Fibroblast of the aortic adventitia (primary cell): ENCODE results near the gene TAGLN3. TPM values are rescaled to one million over a fixed set of nuclear protein-coding genes. Genes with fewer than 3 reads are reported as not detected.

Experiments used
- DNase-seq: peaks from one replicate; pipeline ENCODE4 v3.0.0-alpha.2; 2010; ENCODE audit warnings: low read depth
- H3K4me3 ChIP-seq: 2 replicates; pipeline ENCODE4 v1.5.1; 2011; ENCODE audit warnings: low read depth, mild to moderate bottlenecking, control low read depth, low read length, moderate library complexity
- total RNA-seq: library from RNA; depleted of rRNA; stranded (reverse); fragments of >200 nt; gene quantifications from 2 replicates; pipeline ENCODE4 v1.2.3, GENCODE V29; 2012; ENCODE audit warnings: low replicate concordance
- TF ChIP-seq, protein P1 (sequence below): IDR thresholded peaks from 2 replicates; pipeline ENCODE4 v1.5.1; 2011; ENCODE audit warnings: mild to moderate bottlenecking, low read length, control low read depth, inconsistent platforms; ENCODE audit not compliant: insufficient read depth

TAGLN3 gene
- not detected in 2 replicates for total RNA-seq

DNA sequence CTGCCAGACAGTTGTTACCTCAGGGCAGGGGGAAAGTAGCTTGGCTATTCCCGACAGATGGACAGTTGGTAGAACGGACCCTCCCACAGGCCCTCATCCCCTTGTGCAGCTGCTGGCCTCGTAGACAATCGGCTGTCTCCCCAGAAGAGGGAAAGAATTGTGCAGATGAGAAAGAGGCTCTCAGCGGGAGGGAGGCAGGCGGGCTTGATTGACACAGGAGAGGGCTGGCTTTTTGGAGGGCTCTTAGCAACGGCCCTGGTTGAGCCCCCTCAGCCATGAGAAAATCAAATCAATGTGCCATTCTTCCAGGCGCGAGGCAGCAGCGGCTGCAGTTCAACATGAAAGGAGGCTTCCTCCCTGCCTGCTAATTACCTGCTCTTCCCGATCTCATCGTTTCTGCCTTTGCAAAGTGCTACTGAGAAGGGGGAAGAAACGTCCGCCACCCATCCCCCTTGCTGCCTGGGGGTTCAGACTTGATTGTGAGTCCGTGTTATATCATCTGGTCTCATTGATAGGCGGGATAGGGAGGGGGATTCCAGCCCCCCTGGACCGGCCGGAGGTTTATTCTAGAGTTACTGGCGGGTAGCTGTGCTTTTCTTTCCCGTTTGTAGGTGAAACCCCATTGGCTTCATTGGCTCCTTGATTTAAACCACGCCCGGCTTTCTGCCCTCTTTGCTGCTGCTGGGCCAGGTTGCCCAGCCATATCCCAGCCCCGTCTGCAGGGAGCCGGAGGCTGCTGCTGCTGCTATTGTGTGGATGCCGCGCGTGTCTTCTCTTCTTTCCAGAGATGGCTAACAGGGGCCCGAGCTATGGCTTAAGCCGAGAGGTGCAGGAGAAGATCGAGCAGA, at the start of gene TAGLN3:
Gene TAGLN3 (plus strand): TSS at position 287 of the 848 bp plus-strand sequence. CDS start 501 bp downstream, at position 788.
- H3K4me3 ChIP-seq: peak within 1 kb of the TSS; percentile 33
- TF ChIP-seq, protein P1, sequence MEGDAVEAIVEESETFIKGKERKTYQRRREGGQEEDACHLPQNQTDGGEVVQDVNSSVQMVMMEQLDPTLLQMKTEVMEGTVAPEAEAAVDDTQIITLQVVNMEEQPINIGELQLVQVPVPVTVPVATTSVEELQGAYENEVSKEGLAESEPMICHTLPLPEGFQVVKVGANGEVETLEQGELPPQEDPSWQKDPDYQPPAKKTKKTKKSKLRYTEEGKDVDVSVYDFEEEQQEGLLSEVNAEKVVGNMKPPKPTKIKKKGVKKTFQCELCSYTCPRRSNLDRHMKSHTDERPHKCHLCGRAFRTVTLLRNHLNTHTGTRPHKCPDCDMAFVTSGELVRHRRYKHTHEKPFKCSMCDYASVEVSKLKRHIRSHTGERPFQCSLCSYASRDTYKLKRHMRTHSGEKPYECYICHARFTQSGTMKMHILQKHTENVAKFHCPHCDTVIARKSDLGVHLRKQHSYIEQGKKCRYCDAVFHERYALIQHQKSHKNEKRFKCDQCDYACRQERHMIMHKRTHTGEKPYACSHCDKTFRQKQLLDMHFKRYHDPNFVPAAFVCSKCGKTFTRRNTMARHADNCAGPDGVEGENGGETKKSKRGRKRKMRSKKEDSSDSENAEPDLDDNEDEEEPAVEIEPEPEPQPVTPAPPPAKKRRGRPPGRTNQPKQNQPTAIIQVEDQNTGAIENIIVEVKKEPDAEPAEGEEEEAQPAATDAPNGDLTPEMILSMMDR: no peak
- DNase-seq: no peak

DNA sequence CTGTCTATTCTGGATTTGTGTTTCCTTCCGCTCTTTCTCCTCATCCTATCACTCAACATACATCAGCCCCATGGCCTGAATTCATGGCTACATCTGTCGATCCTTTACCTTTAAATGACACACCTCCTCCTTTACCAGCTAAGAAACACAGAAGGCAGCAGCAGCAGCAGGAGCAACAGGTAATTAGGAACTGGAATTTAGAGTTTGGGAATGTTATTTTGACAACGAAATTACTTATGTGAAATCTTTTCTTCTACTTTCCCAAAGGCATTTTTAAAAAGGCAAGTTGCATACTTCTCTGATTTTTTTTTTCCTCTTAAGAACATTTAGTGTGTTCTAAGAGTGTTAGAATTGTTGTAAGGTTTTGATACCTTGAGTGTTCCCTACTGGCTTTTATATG, 49.0 kb upstream of the TAGLN3 start:
- DNase-seq: no peak
- H3K4me3 ChIP-seq: no peak overlapping the region
- TF ChIP-seq, protein P1: no peak

DNA sequence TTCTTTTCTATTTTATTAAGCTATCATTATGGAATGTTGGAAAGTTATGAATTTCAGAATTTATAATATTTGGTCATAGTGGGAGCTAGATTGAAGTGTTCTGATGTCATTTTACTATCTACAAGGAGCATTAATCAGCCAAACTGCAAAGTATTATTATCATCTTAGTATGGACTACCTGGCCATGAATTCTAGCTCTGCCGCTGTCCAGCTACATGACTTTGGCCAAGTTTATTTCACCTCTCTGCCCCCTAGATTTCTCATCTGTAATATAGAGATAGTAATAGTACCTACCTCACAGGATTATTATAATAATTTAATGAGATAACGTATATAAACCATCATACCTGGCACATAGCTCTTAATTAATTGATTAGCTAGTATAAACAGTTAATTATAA, 47.7 kb upstream of the TAGLN3 start:
- H3K4me3 ChIP-seq: no peak overlapping the region
- DNase-seq: no peak
- TF ChIP-seq, protein P1: no peak

DNA sequence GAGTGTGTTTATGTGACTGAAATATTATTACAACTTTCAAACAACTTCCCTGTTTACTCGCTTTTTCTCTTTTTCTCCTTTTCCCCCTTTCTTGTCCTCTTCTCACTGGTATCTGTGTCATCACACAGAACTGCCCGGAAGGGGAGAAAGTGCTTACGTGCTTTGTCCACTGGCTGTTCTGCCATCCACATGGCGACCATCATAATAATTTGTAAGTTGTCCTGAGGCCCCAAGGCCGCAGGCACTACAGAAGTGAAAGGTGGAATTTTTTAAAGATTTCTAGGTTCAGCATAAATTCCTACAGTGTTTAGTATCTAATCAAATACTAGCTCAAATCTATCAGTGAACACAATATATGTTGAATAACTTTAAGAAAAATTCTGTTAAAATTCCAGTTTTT, 46.6 kb upstream of the TAGLN3 start:
- TF ChIP-seq, protein P1: no peak
- no peak for DNase-seq
- H3K4me3 ChIP-seq: no peak overlapping the region

DNA sequence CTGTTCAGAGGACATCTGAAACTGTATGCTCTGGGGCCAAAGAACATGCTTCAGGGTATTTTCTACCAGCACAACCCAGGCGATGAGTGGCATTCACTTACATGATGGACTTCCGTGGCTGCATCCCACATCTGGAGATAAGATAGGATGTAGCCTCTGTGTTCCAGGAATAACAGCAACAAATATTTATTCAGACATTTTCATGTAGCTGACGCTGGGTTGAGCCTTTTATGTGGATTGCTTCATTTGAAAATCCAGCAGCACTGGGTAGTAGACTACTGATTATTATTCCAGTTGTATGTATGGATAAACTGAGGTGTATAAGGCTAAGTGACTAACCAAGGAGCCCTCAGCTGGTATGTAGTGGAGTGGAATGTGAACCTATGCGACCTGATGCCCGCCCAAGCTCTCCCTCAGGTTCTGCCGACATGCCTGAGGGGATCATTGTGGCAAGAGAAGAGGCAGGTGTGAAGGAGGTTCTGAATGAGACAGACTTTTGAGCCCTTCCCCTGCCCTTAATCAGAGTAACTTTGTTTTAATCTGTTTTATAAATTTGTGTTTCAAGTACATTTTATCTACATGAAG, 45.8 kb upstream of the TAGLN3 start:
- TF ChIP-seq, protein P1: no peak
- no peak for DNase-seq
- no peak overlapping the region for H3K4me3 ChIP-seq

DNA sequence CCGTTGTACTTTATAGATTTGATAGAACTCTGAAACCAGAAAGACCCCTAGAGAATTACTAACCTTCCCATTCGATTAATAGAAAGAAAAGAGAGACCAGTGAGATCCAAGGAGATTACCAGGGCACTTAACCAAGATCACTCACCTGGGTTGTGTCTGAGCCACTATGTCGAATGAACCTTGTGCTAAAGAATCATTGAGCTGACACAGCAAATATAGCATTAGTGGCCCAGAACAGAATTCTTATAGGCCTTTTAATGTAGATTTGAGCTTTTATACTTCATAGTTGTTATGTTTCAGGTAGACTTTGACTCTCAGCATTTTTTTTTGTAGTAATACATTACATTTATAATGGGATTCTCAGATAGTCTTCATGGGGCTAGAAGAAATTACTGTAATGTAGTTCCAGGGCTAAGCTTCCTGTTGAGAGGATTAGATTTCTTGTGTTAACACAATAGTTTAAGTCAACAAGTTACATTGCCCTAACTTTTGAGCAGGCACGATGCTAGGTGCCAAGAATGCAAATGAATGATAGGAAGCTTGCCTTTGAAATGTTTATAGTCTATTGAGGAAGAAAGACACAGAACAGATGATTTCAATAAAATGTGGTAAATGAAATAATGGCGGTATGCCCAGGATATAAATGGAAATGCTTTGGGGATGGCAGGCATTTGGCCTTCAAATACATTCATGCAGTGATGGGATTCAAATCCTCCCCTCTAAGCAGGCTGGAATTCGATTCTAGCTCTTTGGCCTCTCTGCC, 44.3 kb upstream of the TAGLN3 start:
- DNase-seq: peak; percentile 89
- no peak overlapping the region for H3K4me3 ChIP-seq
- TF ChIP-seq, protein P1: no peak
